Stimulated activated CD8-positive, alpha-beta memory T cell treated with anti-CD3 and anti-CD28 coated beads, Interleukin-7, amount 100 ng/mL, for 1 hour (primary cell): ENCODE results near the gene PHACTR3.
"Not testable (repeated sequence)": the region's sequence is repeated elsewhere in the genome, so short reads cannot be mapped to it uniquely, and the experiment has no call there.

Experiments
- DNase-seq, 2 donors: peaks; one replicate each; pipeline ENCODE4 v3.0.0-alpha.2; 2020; ENCODE audit warnings: low read depth in 2 of 2

Gene PHACTR3

GRCh38 chr20:59863058-59863457 lies 258.7 kb downstream of the PHACTR3 start:
- DNase-seq = no peak

- DNase-seq = no peak
Observed at GRCh38 chr20:59864726-59865125, 260.4 kb downstream of the PHACTR3 start.

GRCh38 chr20:59866338-59866737 lies 262.0 kb downstream of the PHACTR3 start:
- no peak for DNase-seq

GRCh38 chr20:59871096-59871495 lies 266.8 kb downstream of the PHACTR3 start:
- no peak for DNase-seq

GRCh38 chr20:59873409-59873808 lies 269.1 kb downstream of the PHACTR3 start:
- no peak for DNase-seq

GRCh38 chr20:59880198-59880597 lies 275.9 kb downstream of the PHACTR3 start:
- DNase-seq = no peak

GRCh38 chr20:59884494-59884893 lies 280.2 kb downstream of the PHACTR3 start:
- no peak for DNase-seq

GRCh38 chr20:59888050-59888449 lies 283.7 kb downstream of the PHACTR3 start:
- no peak for DNase-seq

- DNase-seq = not testable (repeated sequence)
Observed at GRCh38 chr20:59890035-59890434, 285.7 kb downstream of the PHACTR3 start.

GRCh38 chr20:59891581-59891980 lies 287.2 kb downstream of the PHACTR3 start:
- no peak for DNase-seq

- no peak for DNase-seq
Observed at GRCh38 chr20:59895908-59896307, 291.6 kb downstream of the PHACTR3 start.
